A673 (cell line): ENCODE results near the gene MS4A18.

Experiments
- EZH2 ChIP-seq: fragments of 200-600 bp; sonication (generic); IDR thresholded peaks from 2 replicates; pipeline ENCODE4 v1.6.1; 2017; ENCODE audit warnings: borderline replicate concordance, low read depth, mild to moderate bottlenecking, mixed read lengths, antibody characterized with exemption, low read length; ENCODE audit not compliant: poor library complexity, severe bottlenecking
- TF ChIP-seq, protein P1 (sequence below): fragments of 300-800, 200-600 bp; sonication (generic); conservative IDR thresholded peaks from 2 replicates; pipeline ENCODE4 v1.5.1; 2017; ENCODE audit warnings: low read depth, mild to moderate bottlenecking, antibody characterized with exemption, low read length, moderate library complexity, mixed read lengths

DNA sequence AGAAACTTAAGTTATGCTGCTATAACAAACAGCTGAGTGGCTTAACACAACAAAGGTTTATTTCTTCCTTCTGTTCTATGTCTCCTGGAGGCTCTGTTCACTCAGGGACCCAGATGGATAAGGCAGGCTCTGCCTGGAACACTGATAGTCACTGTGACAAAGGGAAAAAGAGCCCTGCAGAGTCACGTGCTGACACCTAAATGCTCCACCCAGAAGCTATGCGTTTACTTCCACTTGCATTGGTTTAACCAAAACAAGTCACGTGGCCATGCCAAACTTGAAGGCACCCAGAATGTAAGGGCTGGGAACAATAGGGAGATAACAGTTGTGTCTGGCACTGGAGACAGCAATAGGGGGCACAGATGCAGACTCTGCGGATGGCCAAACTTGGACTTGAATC lies 28.8 kb downstream of the MS4A18 start:
- TF ChIP-seq, protein P1, sequence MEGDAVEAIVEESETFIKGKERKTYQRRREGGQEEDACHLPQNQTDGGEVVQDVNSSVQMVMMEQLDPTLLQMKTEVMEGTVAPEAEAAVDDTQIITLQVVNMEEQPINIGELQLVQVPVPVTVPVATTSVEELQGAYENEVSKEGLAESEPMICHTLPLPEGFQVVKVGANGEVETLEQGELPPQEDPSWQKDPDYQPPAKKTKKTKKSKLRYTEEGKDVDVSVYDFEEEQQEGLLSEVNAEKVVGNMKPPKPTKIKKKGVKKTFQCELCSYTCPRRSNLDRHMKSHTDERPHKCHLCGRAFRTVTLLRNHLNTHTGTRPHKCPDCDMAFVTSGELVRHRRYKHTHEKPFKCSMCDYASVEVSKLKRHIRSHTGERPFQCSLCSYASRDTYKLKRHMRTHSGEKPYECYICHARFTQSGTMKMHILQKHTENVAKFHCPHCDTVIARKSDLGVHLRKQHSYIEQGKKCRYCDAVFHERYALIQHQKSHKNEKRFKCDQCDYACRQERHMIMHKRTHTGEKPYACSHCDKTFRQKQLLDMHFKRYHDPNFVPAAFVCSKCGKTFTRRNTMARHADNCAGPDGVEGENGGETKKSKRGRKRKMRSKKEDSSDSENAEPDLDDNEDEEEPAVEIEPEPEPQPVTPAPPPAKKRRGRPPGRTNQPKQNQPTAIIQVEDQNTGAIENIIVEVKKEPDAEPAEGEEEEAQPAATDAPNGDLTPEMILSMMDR: no peak
- TF ChIP-seq EZH2: no peak
